HG03442 (cell line): ENCODE measurements around the gene MICB.
"Not testable (repeated sequence)": the region's sequence is repeated elsewhere in the genome, so short reads cannot be mapped to it uniquely, and the experiment has no call there.

Experiments
- ATAC-seq: cut with Tn5 transposase; IDR thresholded peaks from one replicate; pipeline ENCODE4 v1.9.1; 2021; ENCODE audit warnings: mild to moderate bottlenecking, moderate library complexity; ENCODE audit not compliant: unreplicated experiment

Gene MICB

GRCh38 chr6:31498748-31499147 is 803 bp downstream of the MICB start:
- ATAC-seq: no peak

GRCh38 chr6:31499648-31500047 is 1.7 kb downstream of the MICB start:
- not testable (repeated sequence) for ATAC-seq

GRCh38 chr6:31502586-31502985 is 4.6 kb downstream of the MICB start:
- ATAC-seq: no peak

- ATAC-seq: not testable (repeated sequence)
Observed at GRCh38 chr6:31509036-31509435, 11.1 kb downstream of the MICB start.

- ATAC-seq: no peak
Observed at GRCh38 chr6:31510007-31510406, 12.1 kb downstream of the MICB start.

- no peak for ATAC-seq
Observed at GRCh38 chr6:31513456-31514165, 15.7 kb downstream of the MICB start.

GRCh38 chr6:31521835-31522234 is 23.9 kb downstream of the MICB start:
- no peak for ATAC-seq

- ATAC-seq: no peak
Observed at GRCh38 chr6:31525553-31525931, 27.6 kb downstream of the MICB start.

- no peak for ATAC-seq
Observed at GRCh38 chr6:31525932-31526591, 28.1 kb downstream of the MICB start.

- ATAC-seq: no peak
Observed at GRCh38 chr6:31528307-31528777, 30.4 kb downstream of the MICB start.

GRCh38 chr6:31528821-31529328 is 30.9 kb downstream of the MICB start, which contains the start of gene MCCD1:
Gene MCCD1, plus strand, starts transcription at chr6:31528962. Its CDS starts 53 bp downstream, at chr6:31529015.
- no peak for ATAC-seq

- no peak for ATAC-seq
Observed at GRCh38 chr6:31529329-31530150, 31.6 kb downstream of the MICB start.

GRCh38 chr6:31530659-31531058 is 32.7 kb downstream of the MICB start:
- no peak for ATAC-seq

GRCh38 chr6:31531162-31531561 is 33.2 kb downstream of the MICB start:
- no peak for ATAC-seq

GRCh38 chr6:31531771-31532643 is 34.1 kb downstream of the MICB start:
- no peak for ATAC-seq

GRCh38 chr6:31532644-31533454 is 34.9 kb downstream of the MICB start:
- no peak for ATAC-seq

- no peak for ATAC-seq
Observed at GRCh38 chr6:31533455-31533841, 35.5 kb downstream of the MICB start.

- ATAC-seq: no peak
Observed at GRCh38 chr6:31534011-31534410, 36.1 kb downstream of the MICB start.

GRCh38 chr6:31534521-31535040 is 36.6 kb downstream of the MICB start:
- no peak for ATAC-seq
